Brain microvascular endothelial cell (primary cell): Measurements from ENCODE around the gene ADGRG3.

ENCODE experiments used
- DNase-seq: peaks from one replicate; pipeline ENCODE4 v3.0.0-alpha.2; 2020
- H3K27ac ChIP-seq: fragments of 250-450 bp; sonication (Bioruptor Pico); 2 replicates; pipeline ENCODE4 v1.5.1; 2020; ENCODE audit warnings: mild to moderate bottlenecking, moderate library complexity
- H3K27me3 ChIP-seq: fragments of 250-450 bp; sonication (Bioruptor Pico); replicated peaks from 2 replicates; pipeline ENCODE4 v1.5.1; 2020; ENCODE audit warnings: mild to moderate bottlenecking
- H3K36me3 ChIP-seq: fragments of 250-450 bp; sonication (Bioruptor Pico); replicated peaks from 2 replicates; pipeline ENCODE4 v1.5.1; 2020; ENCODE audit warnings: mild to moderate bottlenecking
- H3K4me3 ChIP-seq: 2 replicates; pipeline ENCODE4 v1.5.1; 2011; ENCODE audit warnings: low read depth, mild to moderate bottlenecking, control low read depth, low read length, moderate library complexity
- CTCF ChIP-seq: IDR thresholded peaks from 2 replicates; pipeline ENCODE4 v1.5.1; 2011; ENCODE audit warnings: low read depth, mild to moderate bottlenecking, moderate library complexity, low read length, control low read depth, inconsistent platforms; ENCODE audit errors: missing control alignments
- in situ Hi-C: cut with HindIII; loops from 2 replicates; pipeline ENCODE4 v1.10.0; 2017; ENCODE audit warnings: low sequenced_read_pairs, low pct_ligation_motif_present

The ADGRG3 gene

DNA sequence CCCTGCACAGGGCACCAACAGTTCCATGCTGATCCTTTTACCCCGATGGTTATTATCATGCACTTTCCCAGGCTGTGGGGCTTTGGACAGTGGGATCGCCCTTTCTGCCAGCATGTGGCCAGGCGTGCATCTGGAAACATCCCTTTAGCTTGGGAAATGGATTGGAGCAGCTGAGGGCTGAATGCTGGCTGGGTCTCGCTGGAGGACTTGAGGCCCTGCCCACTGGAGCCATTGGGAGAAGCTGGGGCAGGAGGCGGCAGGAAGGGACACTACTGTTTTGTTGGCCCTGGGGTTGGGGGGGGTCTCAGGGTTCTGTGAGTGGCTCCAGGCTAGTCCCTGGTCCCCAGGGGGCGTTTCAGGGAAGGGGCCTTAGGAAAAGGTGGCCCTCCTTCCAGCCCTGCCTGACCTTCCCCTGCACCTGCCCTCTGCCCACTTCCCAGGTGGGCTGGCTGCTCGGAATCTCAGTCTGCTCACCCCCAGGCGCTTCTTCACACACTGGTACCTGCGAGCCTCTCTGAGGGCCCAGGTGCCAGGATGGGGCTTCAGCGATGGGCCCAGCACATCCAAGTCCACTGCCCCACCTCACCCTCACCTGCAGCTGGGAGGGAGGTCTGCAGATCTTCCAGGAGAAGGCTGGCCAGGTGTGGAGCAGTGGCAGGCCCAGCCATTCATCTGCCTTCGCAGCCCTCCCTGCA lies 1.6 kb upstream of the ADGRG3 start:
- H3K36me3 ChIP-seq = no peaks in the 10 kb centered on the region
- H3K27ac ChIP-seq = no peak overlapping the region
- no peak for TF ChIP-seq CTCF
- in situ Hi-C loops = no loop called here
- no peak for DNase-seq
- no peak overlapping the region for H3K4me3 ChIP-seq
- no peaks in the 10 kb centered on the region for H3K27me3 ChIP-seq

- in situ Hi-C loops = no loop called here
- no peaks in the 10 kb centered on the region for H3K36me3 ChIP-seq
- no peak overlapping the region for H3K4me3 ChIP-seq
- no peak for DNase-seq
- no peaks in the 10 kb centered on the region for H3K27me3 ChIP-seq
- no peak overlapping the region for H3K27ac ChIP-seq
- no peak for TF ChIP-seq CTCF
Observed at GRCh38 chr16:57667048-57667525, 1.0 kb upstream of the ADGRG3 start.

DNA sequence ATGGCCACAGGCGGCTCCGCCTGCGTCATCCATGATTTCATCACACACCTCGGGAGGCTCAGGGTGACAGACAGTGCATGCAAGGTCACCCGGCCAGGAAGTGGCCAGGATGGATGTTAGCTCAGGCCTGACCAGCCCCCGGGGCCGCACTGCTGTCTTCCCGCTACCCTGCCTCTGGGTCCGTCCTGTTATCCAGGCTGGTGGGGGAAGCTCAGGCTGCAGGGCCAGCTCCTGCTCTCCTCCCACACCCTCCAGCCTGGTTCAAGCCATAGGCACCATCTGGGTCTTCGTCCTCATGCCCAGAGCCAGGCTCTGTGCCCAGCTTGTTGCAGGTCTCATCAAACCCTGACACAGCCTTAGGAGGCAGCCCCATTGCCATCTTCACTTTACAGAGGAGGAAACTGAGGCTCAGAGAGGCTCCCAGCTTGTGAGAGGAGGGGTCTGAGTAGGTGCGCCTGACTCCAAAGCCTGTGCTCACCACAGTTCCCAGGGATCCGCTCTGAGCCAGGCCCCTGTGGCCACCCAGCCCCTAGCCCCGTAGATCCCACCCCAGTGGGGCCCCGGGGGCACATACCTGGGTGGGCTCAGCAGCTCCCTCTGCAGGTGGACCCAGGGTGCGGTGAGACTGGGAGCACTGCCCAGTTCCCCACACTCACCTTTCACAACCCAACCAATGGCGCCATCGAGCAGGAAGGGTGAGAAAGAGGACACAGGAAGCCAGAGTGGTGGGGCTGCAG lies 412 bp upstream of the ADGRG3 start:
- Histone ChIP-seq H3K36me3 (no peaks in the 10 kb centered on the region), H3K27me3 (peaks cover 2% of the 10 kb centered on the region), H3K4me3 (no peak overlapping the region), H3K27ac (no peak overlapping the region)
- in situ Hi-C loops = no loop called here
- TF ChIP-seq CTCF = peak; percentile 41
- DNase-seq = peak; percentile 13

DNA sequence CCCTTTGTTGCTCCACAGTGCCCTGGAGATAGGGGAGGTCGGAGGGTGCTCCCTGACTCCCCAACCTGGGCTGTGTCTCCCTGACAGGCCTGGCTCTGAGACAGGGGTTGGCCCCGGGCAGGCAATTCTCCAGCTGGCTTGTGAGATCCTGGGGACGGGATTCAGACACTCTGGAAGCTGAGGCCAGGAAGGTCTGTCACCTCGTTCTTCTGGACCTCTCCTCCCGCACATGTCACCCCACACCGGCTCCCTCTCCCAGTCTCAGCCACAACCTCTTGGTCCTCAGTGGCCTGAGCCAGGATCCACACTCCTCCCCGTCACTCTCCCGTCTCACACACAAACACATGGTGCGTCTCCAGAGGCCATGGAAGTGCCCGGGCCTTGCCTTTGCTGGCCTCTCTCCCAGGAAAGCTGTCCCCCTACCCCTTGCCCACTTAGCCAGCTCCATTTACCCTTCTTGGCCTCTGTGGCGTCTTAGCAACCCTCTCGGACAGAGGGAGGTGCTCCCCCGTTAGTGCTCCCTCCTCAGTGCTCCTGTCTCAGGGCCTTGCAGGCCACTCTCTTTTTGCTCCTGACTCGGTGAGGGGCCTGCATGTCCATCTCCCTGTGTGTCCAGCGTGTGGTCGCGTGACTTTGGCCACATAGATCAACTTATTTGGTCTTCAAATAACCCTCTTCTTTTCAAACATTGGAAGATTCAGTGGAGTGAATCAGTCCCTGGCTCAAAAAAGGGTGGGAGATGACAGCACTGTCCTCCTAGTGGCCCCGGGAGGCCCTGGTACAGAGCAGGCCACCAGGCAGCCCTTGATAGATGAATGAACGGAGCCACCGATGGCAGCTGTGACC lies 747 bp downstream of the ADGRG3 start:
- DNase-seq = no peak
- peaks cover 10% of the 10 kb centered on the region for H3K27me3 ChIP-seq
- H3K4me3 ChIP-seq = no peak overlapping the region
- in situ Hi-C loops = no loop called here
- H3K36me3 ChIP-seq = no peaks in the 10 kb centered on the region
- no peak for TF ChIP-seq CTCF
- no peak overlapping the region for H3K27ac ChIP-seq

DNA sequence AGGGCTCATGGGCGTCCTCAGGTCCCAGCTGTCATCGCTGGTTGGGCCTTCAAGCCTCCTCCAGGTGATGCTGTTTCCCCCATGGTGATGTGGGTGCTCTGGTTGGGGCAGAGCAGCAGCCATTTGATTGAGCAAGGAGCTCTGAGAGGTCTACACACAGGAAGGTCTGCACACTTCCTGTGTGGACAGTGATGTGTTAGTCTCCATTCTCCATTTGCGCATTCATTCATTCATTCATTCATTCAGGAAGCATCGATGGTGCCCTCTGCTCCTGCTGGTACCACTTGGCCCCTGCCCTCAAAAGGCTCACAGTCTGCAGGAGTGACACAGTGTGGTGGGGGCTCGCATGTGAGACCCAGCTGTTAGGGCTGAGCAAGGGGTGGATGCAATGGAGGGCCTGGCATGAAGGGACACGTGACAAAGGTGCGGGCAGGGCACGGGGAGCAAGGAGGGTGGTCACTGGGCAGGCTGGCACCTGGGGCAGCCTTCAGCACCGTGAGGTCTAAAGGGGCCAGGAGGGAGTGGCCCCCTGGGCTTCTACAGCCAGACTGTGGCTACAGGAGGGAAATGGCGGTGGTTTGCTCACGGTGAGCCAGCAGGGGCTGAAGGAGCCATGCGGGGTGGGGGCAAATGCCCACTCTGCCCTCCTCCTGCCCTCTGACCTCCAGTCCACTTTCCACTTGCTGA lies 1.5 kb downstream of the ADGRG3 start:
- no peak for DNase-seq
- Histone ChIP-seq H3K4me3 (no peak overlapping the region), H3K27me3 (peaks cover 10% of the 10 kb centered on the region), H3K27ac (no peak overlapping the region), H3K36me3 (no peaks in the 10 kb centered on the region)
- TF ChIP-seq CTCF = no peak
- in situ Hi-C loops = no loop called here
